Measurements from ENCODE around the gene MAP1LC3A. TPM values are rescaled to one million over a fixed set of nuclear protein-coding genes. Genes with fewer than 3 reads are reported as not detected.

The MAP1LC3A gene
- total and polyA plus RNA-seq, 12 donors: 61.5 to 137 (median 74.6) TPM

DNA sequence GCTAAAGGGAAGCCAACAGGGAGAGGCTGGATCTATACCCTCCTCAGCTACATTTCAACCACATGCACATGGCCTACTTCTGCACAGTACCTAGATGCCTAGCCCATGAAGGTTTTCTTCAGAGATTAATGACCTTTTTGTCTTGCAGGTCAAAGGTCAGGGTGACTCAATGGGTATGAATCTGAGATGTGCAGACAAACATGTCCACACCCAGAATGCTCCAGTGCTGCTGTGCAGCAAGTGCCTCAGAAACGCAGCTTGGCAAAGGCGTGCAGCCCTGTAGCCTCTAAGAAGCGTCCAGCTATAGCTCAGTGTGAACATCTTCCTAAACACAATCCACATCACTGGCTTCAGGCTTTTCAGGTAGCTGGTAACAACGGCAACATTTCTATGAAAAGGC lies 24.4 kb downstream of the MAP1LC3A start:
- TF ChIP-seq, protein P1, sequence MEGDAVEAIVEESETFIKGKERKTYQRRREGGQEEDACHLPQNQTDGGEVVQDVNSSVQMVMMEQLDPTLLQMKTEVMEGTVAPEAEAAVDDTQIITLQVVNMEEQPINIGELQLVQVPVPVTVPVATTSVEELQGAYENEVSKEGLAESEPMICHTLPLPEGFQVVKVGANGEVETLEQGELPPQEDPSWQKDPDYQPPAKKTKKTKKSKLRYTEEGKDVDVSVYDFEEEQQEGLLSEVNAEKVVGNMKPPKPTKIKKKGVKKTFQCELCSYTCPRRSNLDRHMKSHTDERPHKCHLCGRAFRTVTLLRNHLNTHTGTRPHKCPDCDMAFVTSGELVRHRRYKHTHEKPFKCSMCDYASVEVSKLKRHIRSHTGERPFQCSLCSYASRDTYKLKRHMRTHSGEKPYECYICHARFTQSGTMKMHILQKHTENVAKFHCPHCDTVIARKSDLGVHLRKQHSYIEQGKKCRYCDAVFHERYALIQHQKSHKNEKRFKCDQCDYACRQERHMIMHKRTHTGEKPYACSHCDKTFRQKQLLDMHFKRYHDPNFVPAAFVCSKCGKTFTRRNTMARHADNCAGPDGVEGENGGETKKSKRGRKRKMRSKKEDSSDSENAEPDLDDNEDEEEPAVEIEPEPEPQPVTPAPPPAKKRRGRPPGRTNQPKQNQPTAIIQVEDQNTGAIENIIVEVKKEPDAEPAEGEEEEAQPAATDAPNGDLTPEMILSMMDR (IDR thresholded peaks at IDR 0.05): no peak
- Histone ChIP-seq H3K9me3 (no peaks in the 10 kb centered on the region), H3K4me3 (no peak overlapping the region), H3K27ac (peak overlapping the region in 8 of 10 donors; percentile 35 to 80 (median 62)), H3K27me3 (no peaks in the 10 kb centered on the region), H3K36me3 (peaks cover 0 to 63% (median 7%) of the 10 kb centered on the region in 9 donors), H3K4me1 (peaks cover 10 to 54% (median 50%) of the 10 kb centered on the region in 9 donors)
- intact Hi-C loops (cut with DNase I): loop anchor here in 6 of 10 donors (5.0 to 10.0 kb wide), 7 partner anchors 119 to 192 kb away; partner anchors contain the start of gene TP53INP2 (in 3 of the 6)
- DNase-seq: no peak
- WGBS, 2 donors: 91 to 96% methylated on average over 4 of the region's 4 CpGs
- no peak for ATAC-seq

DNA sequence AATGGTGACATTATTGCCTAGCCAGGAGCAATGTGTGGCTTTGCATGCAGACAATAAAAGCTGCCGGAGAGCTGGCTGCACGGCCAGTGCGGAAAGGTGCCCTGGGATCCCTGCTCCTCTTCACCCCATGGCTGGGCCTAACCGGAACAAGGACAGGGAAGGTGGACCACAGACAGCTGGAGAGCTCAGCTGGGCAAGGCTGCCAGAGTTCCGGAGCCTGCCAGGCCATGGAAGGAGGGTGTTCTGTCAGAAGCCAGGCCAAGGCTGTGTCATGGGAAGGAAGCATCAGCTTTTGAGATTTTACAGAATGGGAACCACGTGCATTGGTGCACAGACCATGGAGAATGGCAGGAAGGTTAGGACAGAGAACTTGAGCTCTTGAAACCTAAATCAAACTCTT lies 25.0 kb downstream of the MAP1LC3A start:
- Histone ChIP-seq H3K36me3 (peaks cover 0 to 68% (median 7%) of the 10 kb centered on the region in 9 donors), H3K4me3 (no peak overlapping the region), H3K27me3 (no peaks in the 10 kb centered on the region), H3K4me1 (peaks cover 6 to 47% (median 43%) of the 10 kb centered on the region in 9 donors), H3K27ac (peak overlapping the region in 9 of 10 donors; percentile 31 to 80 (median 52)), H3K9me3 (no peaks in the 10 kb centered on the region)
- TF ChIP-seq, protein P1 (IDR thresholded peaks at IDR 0.05): no peak
- peak; percentile 30 to 68 (median 59) for ATAC-seq
- peak; percentile 41 to 47 for DNase-seq
- 64 to 77% methylated on average over 6 of the region's 6 CpGs for WGBS, 2 donors
- intact Hi-C loops (cut with DNase I): loop anchor here in 6 of 10 donors (5.0 to 10.0 kb wide), 7 partner anchors 119 to 191 kb away; partner anchors contain the start of gene TP53INP2 (in 3 of the 6)

DNA sequence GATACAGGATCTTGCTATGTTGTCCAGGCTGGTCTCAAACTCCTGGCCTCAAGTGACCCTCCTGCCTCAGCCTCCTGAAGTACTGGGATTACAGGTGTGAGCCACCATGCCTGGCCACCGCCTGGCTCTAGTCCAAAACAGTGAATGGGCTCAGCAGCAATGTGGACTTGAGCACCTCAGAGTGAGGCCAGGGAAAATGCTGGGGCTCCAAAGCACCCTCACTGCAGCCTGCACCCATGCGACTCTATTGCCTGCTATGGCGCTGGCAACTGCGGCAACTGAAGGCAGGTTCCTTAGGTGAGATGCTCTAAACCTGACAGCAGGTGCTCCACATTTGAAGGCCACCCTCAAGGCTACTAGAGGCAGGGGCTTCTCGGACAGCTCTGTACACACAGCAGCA lies 26.5 kb downstream of the MAP1LC3A start:
- Histone ChIP-seq H3K9me3 (no peaks in the 10 kb centered on the region), H3K36me3 (peaks cover 0 to 61% (median 7%) of the 10 kb centered on the region in 9 donors), H3K4me3 (no peak overlapping the region), H3K27me3 (no peaks in the 10 kb centered on the region), H3K4me1 (peaks cover 3 to 33% (median 29%) of the 10 kb centered on the region in 9 donors), H3K27ac (no peak overlapping the region)
- intact Hi-C loops (cut with DNase I): loop anchor here in 3 of 10 donors (10.0 kb wide), 2 partner anchors 120 to 190 kb away; partner anchors contain the start of gene TP53INP2 (in 2 of the 3)
- 96 to 98% methylated on average over 5 of the region's 5 CpGs for WGBS, 2 donors
- TF ChIP-seq, protein P1 (IDR thresholded peaks at IDR 0.05): no peak
- DNase-seq: no peak
- ATAC-seq: no peak

DNA sequence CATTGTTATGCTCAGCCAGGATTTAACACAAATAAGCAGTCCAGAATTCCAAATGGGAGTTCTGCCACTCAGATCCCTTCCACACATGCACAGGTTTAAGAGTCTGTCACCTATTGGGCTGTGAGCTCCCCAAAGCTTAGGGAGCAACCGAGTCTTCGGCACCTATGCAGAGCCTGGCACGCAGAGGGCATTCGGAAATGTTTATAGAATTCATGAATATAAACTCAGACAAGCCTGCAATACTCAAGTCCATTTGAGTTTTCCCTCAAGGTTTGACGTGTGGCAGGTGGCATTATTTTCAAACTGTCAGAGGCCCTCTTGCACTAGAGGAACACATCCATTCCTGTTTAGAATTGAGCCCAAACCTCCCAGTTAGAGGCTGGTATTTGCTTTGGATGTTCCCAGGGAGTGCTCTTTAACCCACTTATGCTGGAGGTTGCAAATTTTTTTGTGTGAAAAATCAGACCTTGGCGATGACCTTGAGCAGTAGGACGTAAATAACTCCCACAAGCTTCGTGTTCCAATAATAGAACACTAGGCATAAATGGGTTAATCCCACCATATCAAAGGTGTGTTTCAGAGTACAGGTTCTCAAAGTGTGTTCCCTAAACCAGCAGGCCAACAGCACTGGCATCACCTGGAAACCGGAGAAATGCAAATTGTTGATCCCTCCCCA lies 28.1 kb downstream of the MAP1LC3A start:
- H3K9me3 ChIP-seq: no peaks in the 10 kb centered on the region
- intact Hi-C loops (cut with DNase I): loop anchor here in 3 of 10 donors (10.0 kb wide), 2 partner anchors 118 to 188 kb away; partner anchors contain the start of gene TP53INP2 (in 2 of the 3)
- DNase-seq: no peak
- H3K4me3 ChIP-seq: no peak overlapping the region
- WGBS, 2 donors: 82 to 87% methylated on average over 9 of the region's 9 CpGs
- peaks cover under 1 to 25% (median 19%) of the 10 kb centered on the region in 9 donors for H3K4me1 ChIP-seq
- TF ChIP-seq, protein P1 (IDR thresholded peaks at IDR 0.05): no peak
- H3K36me3 ChIP-seq: peaks cover 0 to 53% (median 7%) of the 10 kb centered on the region in 9 donors
- no peaks in the 10 kb centered on the region for H3K27me3 ChIP-seq
- ATAC-seq: no peak
- no peak overlapping the region for H3K27ac ChIP-seq
